ENCODE data around the gene IDH3G.

GRCh38 chrX:153773218-153773611 is 21.0 kb downstream of the IDH3G start:
- TF ChIP-seq CTCF (IDR thresholded peaks at IDR 0.05): no peak
- TF ChIP-seq POLR2A (IDR thresholded peaks at IDR 0.05): no peak
- TF ChIP-seq POLR2AphosphoS5 (IDR thresholded peaks at IDR 0.05; ENCODE audit: insufficient read depth in 1 of 2, low read depth in 1 of 2): no peak
